Activated effector memory CD4-positive, alpha-beta T cell treated with anti-CD3 and anti-CD28 coated beads, Interleukin-2, amount 50 U/mL, for 16 hours (primary cell): ENCODE measurements around the gene ASTN2.

ENCODE experiments used
- DNase-seq: peaks from one replicate; pipeline ENCODE4 v3.0.0-alpha.2; 2020

ASTN2 gene

GRCh38 chr9:116389541-116390302 is 1025.1 kb downstream of the ASTN2 start:
- no peak for DNase-seq

- no peak for DNase-seq
Observed at GRCh38 chr9:116387934-116388698, 1026.7 kb downstream of the ASTN2 start.

GRCh38 chr9:116383936-116384335 is 1030.9 kb downstream of the ASTN2 start:
- DNase-seq, result no peak

- no peak for DNase-seq
Observed at GRCh38 chr9:116383133-116383532, 1031.7 kb downstream of the ASTN2 start.

GRCh38 chr9:116382053-116382452 is 1032.8 kb downstream of the ASTN2 start:
- no peak for DNase-seq

- DNase-seq, result no peak
Observed at GRCh38 chr9:116381350-116381749, 1033.5 kb downstream of the ASTN2 start.

GRCh38 chr9:116380496-116380995 is 1034.3 kb downstream of the ASTN2 start:
- no peak for DNase-seq

GRCh38 chr9:116379821-116380220 is 1035.0 kb downstream of the ASTN2 start:
- DNase-seq, result no peak

- no peak for DNase-seq
Observed at GRCh38 chr9:116378873-116379272, 1036.0 kb downstream of the ASTN2 start.

GRCh38 chr9:116377179-116377798 is 1037.6 kb downstream of the ASTN2 start:
- no peak for DNase-seq
